Upper lobe of left lung (tissue), 6 donors: Measurements from ENCODE around the gene PLIN5. TPM values are rescaled to one million over a fixed set of nuclear protein-coding genes. Genes with fewer than 3 reads are reported as not detected.

Source experiments
- ATAC-seq, 2 donors: fragments of 200-7000 bp; cut with Tn5 transposase; one replicate each; pipeline ENCODE4 v1.9.1; 2022; ENCODE audit warnings: mild to moderate bottlenecking in 2 of 2, moderate library complexity in 2 of 2; ENCODE audit not compliant: low FRiP score in 2 of 2
- DNase-seq, 2 donors: peaks; one replicate each; pipeline ENCODE4 v3.0.0-alpha.2; 2019 to 2020
- H3K27ac ChIP-seq, 4 donors: fragments of 200-600 bp; sonication (generic); one replicate each; pipeline ENCODE4 v1.5.1; 2016 to 2019
- H3K27me3 ChIP-seq, 4 donors: fragments of 200-600 bp; sonication (generic); one replicate each; pipeline ENCODE4 v1.5.1; 2017 to 2019
- H3K36me3 ChIP-seq, 4 donors: fragments of 200-600 bp; sonication (generic); one replicate each; pipeline ENCODE4 v1.5.1; 2016 to 2019
- H3K4me1 ChIP-seq, 4 donors: fragments of 200-600 bp; sonication (generic); one replicate each; pipeline ENCODE4 v1.5.1; 2018 to 2019
- H3K4me3 ChIP-seq, 4 donors: fragments of 200-600 bp; sonication (generic); one replicate each; pipeline ENCODE4 v1.5.1; 2017 to 2019; ENCODE audit warnings: mild to moderate bottlenecking in 2 of 4, moderate library complexity in 1 of 4
- H3K9me3 ChIP-seq, 4 donors: fragments of 200-600 bp; sonication (generic); one replicate each; pipeline ENCODE4 v1.5.1; 2018 to 2019
- CTCF ChIP-seq, 6 experiments: fragments of 450-650 bp in 4 of 6; fragments of 200-600 bp in 2 of 6; sonication (generic) in 2 of 6; IDR thresholded peaks; one replicate each; pipeline ENCODE4 v1.5.1; 2016 to 2019; ENCODE audit warnings: antibody characterized with exemption in 6 of 6
- EP300 ChIP-seq, 4 donors: sonication (generic); formaldehyde crosslinking; IDR thresholded peaks; one replicate each; pipeline ENCODE4 v1.5.1; 2017; ENCODE audit warnings: antibody characterized with exemption in 4 of 4, control low read depth in 2 of 4
- POLR2A ChIP-seq, 4 donors: fragments of 450-650 bp; IDR thresholded peaks; one replicate each; pipeline ENCODE4 v1.5.1; 2016 to 2017; ENCODE audit warnings: antibody characterized with exemption in 4 of 4, mild to moderate bottlenecking in 2 of 4
- POLR2AphosphoS5 ChIP-seq, 2 donors: sonication (generic); formaldehyde crosslinking; IDR thresholded peaks; one replicate each; pipeline ENCODE4 v1.5.1; 2017; ENCODE audit warnings: antibody characterized with exemption in 2 of 2
- WGBS, 2 donors: methylation state at CpG; one replicate each; pipeline ENCODE4 v1.1.5; 2017 to 2018; 5-methylcytosine and 5-hydroxymethylcytosine counted together
- total RNA-seq, 6 donors: library from RNA; depleted of rRNA in 4 of 6; stranded (reverse); fragments of >200 nt in 4 of 6; gene quantifications; one replicate each; pipeline versions ENCODE4 v1.1.0 to v1.2.1, GENCODE V29; 2016 to 2021
- donor health status: DM: no; HTN: no; CAD: no; lungs with moderate emphysema.
- donor health status: DM: no; HTN: yes; CAD: no; lungs with severe emphysema.

The PLIN5 gene
- total RNA-seq, 6 donors from 2014 or later = 13.5 to 97.4 (median 23.0) TPM

- peak in 1 of 2 donors; percentile 63 for DNase-seq
- peaks cover 0 to 55% (median 0%) of the 10 kb centered on the region in 4 donors for H3K36me3 ChIP-seq
- no peak overlapping the region for H3K4me3 ChIP-seq
- no peaks in the 10 kb centered on the region for H3K27me3 ChIP-seq
- no peaks in the 10 kb centered on the region for H3K9me3 ChIP-seq
- no peak for ATAC-seq
- no peak overlapping the region for H3K27ac ChIP-seq
- TF ChIP-seq EP300 (IDR thresholded peaks at IDR 0.05) (no peak), POLR2AphosphoS5 (IDR thresholded peaks at IDR 0.05) (no peak), CTCF (IDR thresholded peaks at IDR 0.05) (no peak), POLR2A (IDR thresholded peaks at IDR 0.05) (no peak)
- H3K4me1 ChIP-seq = no peaks in the 10 kb centered on the region
- WGBS, 2 donors = 88 to 89% methylated on average over 18 of the region's 18 CpGs
Observed at GRCh38 chr19:4550018-4550417, 15.0 kb upstream of the PLIN5 start.

GRCh38 chr19:4548238-4548584 lies 13.2 kb upstream of the PLIN5 start:
- Histone ChIP-seq H3K27me3 (no peaks in the 10 kb centered on the region), H3K4me1 (no peaks in the 10 kb centered on the region), H3K4me3 (no peak overlapping the region), H3K36me3 (peaks cover 0 to 40% (median 0%) of the 10 kb centered on the region in 4 donors), H3K9me3 (no peaks in the 10 kb centered on the region), H3K27ac (no peak overlapping the region)
- no peak for ATAC-seq
- DNase-seq = peak in 1 of 2 donors; percentile 66
- WGBS, 2 donors = 60 to 70% methylated on average over 11 to 14 of the region's 14 CpGs
- no peak for TF ChIP-seq POLR2A (IDR thresholded peaks at IDR 0.05)
- TF ChIP-seq EP300 (IDR thresholded peaks at IDR 0.05) = no peak
- TF ChIP-seq POLR2AphosphoS5 (IDR thresholded peaks at IDR 0.05) = no peak
- TF ChIP-seq CTCF (IDR thresholded peaks at IDR 0.05) = no peak

GRCh38 chr19:4547303-4548237 lies 12.5 kb upstream of the PLIN5 start:
- 65 to 69% methylated on average over 26 to 30 of the region's 32 CpGs for WGBS, 2 donors
- no peak for TF ChIP-seq POLR2AphosphoS5 (IDR thresholded peaks at IDR 0.05)
- peak in 5 of 6 experiments; percentile 6 to 35 (median 14) for TF ChIP-seq CTCF (IDR thresholded peaks at IDR 0.05)
- ATAC-seq (peak; percentile 43), DNase-seq (peak; percentile 51 to 77)
- H3K4me1 ChIP-seq = no peaks in the 10 kb centered on the region
- no peak overlapping the region for H3K27ac ChIP-seq
- no peak overlapping the region for H3K4me3 ChIP-seq
- H3K36me3 ChIP-seq = peaks cover 0 to 34% (median 0%) of the 10 kb centered on the region in 4 donors
- no peaks in the 10 kb centered on the region for H3K9me3 ChIP-seq
- H3K27me3 ChIP-seq = no peaks in the 10 kb centered on the region

GRCh38 chr19:4543842-4544647 lies 9.0 kb upstream of the PLIN5 start:
- Histone ChIP-seq H3K27ac (peak overlapping the region; percentile 80 to 89 (median 86)), H3K9me3 (peaks cover 0 to 5% (median 2%) of the 10 kb centered on the region in 4 donors), H3K27me3 (no peaks in the 10 kb centered on the region), H3K4me1 (peaks cover 4 to 11% (median 9%) of the 10 kb centered on the region in 4 donors), H3K36me3 (peaks cover 0 to 8% (median 0%) of the 10 kb centered on the region in 4 donors), H3K4me3 (peak overlapping the region in 2 of 4 donors; percentile 18 to 34)
- no peak for TF ChIP-seq POLR2AphosphoS5 (IDR thresholded peaks at IDR 0.05)
- TF ChIP-seq CTCF (IDR thresholded peaks at IDR 0.05) = no peak
- no peak for TF ChIP-seq POLR2A (IDR thresholded peaks at IDR 0.05)
- no peak for TF ChIP-seq EP300 (IDR thresholded peaks at IDR 0.05)
- 85 to 91% methylated on average over 67 to 78 of the region's 87 CpGs for WGBS, 2 donors
- ATAC-seq = no peak
- DNase-seq = peak in 1 of 2 donors; percentile 84
